HUES48 (cell line): ENCODE data around the gene LARP4B.

Source experiments
- H3K27ac ChIP-seq: one replicate; pipeline ENCODE4 v1.7.0; 2013; ENCODE audit warnings: low read depth, low read length, inconsistent platforms
- H3K27me3 ChIP-seq: 2 replicates; pipeline ENCODE4 v1.6.1; 2013; ENCODE audit warnings: mild to moderate bottlenecking, low read length; ENCODE audit not compliant: control insufficient read depth, insufficient read depth
- H3K36me3 ChIP-seq: 2 replicates; pipeline ENCODE4 v1.6.1; 2013; ENCODE audit warnings: low read length; ENCODE audit not compliant: control insufficient read depth, insufficient read depth
- H3K4me1 ChIP-seq: 2 replicates; pipeline ENCODE4 v1.6.1; 2013; ENCODE audit warnings: mild to moderate bottlenecking, low read length; ENCODE audit not compliant: control insufficient read depth, insufficient read depth
- H3K4me3 ChIP-seq: 2 replicates; pipeline ENCODE4 v1.5.1; 2013; ENCODE audit warnings: mild to moderate bottlenecking, low read depth, low read length
- H3K9ac ChIP-seq: 2 replicates; pipeline ENCODE4 v1.6.1; 2013; ENCODE audit warnings: mild to moderate bottlenecking, low read depth, low read length, moderate library complexity
- H3K9me3 ChIP-seq: 2 replicates; pipeline ENCODE4 v1.6.1; 2013; ENCODE audit warnings: low read length; ENCODE audit not compliant: control insufficient read depth, insufficient read depth

The LARP4B gene

DNA sequence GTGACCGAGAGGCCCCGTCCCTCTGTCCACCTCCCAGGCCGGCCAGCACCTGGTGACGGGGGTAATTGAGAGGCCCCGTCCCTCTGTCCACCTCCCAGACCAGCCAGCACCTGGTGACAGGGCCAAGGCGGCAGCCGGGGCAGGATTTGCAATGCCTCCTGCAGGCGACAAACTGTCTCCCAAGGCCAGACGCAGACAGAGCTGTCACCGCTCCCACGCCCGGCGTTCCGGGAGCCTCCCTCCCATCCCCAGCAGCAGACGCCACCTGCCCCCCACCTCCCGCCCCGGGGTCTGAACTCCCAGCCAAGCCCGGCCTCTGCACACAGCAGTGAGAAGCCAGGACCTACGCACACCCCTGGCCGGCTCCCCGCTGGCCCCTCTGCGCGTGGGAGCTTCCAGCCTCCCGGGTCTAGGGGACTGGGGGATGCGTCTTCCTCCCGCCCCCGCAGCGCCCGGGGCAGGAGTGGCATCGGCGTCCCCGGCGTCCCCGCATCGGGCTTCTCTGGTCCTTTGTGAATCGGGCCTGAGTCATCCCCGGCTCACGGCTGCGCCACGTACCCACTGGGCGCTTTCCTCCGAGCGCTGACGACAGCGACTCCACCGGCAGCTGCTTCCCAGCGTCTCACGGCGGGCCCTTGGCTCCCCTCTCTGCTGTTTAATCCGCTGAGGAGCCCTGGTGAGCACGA, 147.0 kb downstream of the LARP4B start:
- H3K9me3 ChIP-seq, result no peaks in the 10 kb centered on the region
- no peaks in the 10 kb centered on the region for H3K36me3 ChIP-seq
- H3K9ac ChIP-seq, result peak overlapping the region; percentile 48; the same call in 1 of the 2 replicates
- H3K4me1 ChIP-seq, result no peaks in the 10 kb centered on the region
- H3K27ac ChIP-seq, result peak overlapping the region; percentile 20
- H3K4me3 ChIP-seq, result peak overlapping the region; percentile 56
- H3K27me3 ChIP-seq, result peaks cover 16% of the 10 kb centered on the region

GRCh38 chr10:782751-783648, 148.5 kb downstream of the LARP4B start:
- no peaks in the 10 kb centered on the region for H3K9me3 ChIP-seq
- no peak overlapping the region for H3K9ac ChIP-seq
- H3K4me1 ChIP-seq, result no peaks in the 10 kb centered on the region
- no peak overlapping the region for H3K27ac ChIP-seq
- H3K27me3 ChIP-seq, result peaks cover 16% of the 10 kb centered on the region
- H3K4me3 ChIP-seq, result no peak overlapping the region
- no peaks in the 10 kb centered on the region for H3K36me3 ChIP-seq

DNA sequence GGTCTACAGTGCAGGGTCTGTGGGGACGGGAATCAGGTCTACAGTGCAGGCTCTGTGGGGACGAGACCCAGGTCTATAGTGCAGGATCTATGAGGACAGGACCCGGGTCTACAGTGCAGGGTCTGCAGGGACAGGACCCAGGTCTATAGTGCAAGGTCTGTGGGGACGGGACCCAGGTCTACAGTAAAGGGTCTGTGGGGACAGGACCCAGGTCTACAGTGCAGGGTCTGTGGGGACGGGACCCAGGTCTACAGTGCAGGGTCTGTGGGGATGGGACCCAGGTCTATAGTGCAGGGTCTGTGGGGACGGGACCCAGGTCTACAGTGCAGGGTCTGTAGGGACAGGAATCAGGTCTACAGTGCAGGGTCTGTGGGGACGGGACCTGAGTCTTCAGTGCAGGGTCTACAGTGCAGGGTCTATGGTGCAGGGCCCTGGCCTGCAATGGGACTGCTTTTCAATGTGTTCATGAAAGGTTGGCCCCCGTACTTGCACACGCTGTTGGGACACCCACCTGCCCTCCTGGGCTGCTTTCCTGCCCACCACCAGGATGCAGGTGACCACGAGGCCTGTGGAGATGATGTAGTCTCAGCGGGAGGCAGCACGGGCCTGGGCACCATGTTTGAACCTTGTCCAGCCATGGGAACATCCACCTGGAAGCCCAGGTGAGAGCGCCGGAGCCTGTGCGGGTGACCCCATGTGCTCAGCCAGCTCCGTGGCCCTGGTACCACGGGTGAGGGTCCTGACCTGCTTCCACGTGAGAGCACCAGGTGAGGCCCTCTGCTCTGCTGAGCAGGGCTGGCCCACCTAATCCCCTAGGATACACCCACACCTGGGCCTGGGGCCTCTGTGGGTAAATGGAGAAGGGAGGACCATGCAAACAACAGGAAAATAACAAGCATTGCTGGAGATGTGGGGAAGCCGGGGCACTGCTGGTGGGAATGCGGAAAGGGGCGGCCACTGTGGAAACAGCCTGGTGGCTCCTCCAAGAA, 150.7 kb downstream of the LARP4B start:
- no peak overlapping the region for H3K27ac ChIP-seq
- H3K27me3 ChIP-seq, result peaks cover 13% of the 10 kb centered on the region
- no peaks in the 10 kb centered on the region for H3K9me3 ChIP-seq
- H3K9ac ChIP-seq, result no peak overlapping the region
- H3K4me3 ChIP-seq, result no peak overlapping the region
- H3K36me3 ChIP-seq, result no peaks in the 10 kb centered on the region
- H3K4me1 ChIP-seq, result no peaks in the 10 kb centered on the region

- Histone ChIP-seq H3K9me3 (no peaks in the 10 kb centered on the region), H3K27ac (no peak overlapping the region), H3K9ac (no peak overlapping the region), H3K36me3 (no peaks in the 10 kb centered on the region), H3K4me3 (no peak overlapping the region), H3K27me3 (no peaks in the 10 kb centered on the region; the same call in 1 of the 2 replicates), H3K4me1 (no peaks in the 10 kb centered on the region)
These were observed 152.7 kb downstream of the LARP4B start for GRCh38 chr10:778626-779330.

GRCh38 chr10:777913-778479, 153.5 kb downstream of the LARP4B start:
- Histone ChIP-seq H3K27me3 (no peaks in the 10 kb centered on the region), H3K4me3 (no peak overlapping the region), H3K9me3 (no peaks in the 10 kb centered on the region), H3K9ac (no peak overlapping the region), H3K27ac (no peak overlapping the region), H3K4me1 (no peaks in the 10 kb centered on the region), H3K36me3 (no peaks in the 10 kb centered on the region)

DNA sequence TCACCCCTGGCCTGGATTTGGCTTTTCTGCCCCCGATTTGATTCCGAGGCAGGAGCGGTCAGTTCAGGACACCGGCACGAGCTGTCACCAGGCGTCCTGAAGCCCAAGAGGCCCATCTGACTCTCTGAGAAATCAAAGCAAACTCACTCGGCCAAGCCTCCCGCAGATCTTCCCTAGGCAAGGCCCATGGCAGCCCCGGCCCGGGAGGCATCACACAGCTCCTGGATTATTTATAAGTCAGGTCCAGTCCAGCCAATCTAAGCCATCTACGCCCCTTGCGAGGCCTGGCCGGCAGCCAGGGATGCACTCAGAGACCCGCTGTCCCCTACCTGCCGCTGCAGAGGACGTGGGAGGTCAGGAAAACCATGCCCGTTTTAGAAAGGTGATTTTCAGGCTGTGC, 154.7 kb downstream of the LARP4B start:
- no peaks in the 10 kb centered on the region for H3K4me1 ChIP-seq
- H3K27ac ChIP-seq, result no peak overlapping the region
- no peak overlapping the region for H3K9ac ChIP-seq
- H3K4me3 ChIP-seq, result no peak overlapping the region
- H3K36me3 ChIP-seq, result no peaks in the 10 kb centered on the region
- no peaks in the 10 kb centered on the region for H3K27me3 ChIP-seq
- H3K9me3 ChIP-seq, result no peaks in the 10 kb centered on the region

DNA sequence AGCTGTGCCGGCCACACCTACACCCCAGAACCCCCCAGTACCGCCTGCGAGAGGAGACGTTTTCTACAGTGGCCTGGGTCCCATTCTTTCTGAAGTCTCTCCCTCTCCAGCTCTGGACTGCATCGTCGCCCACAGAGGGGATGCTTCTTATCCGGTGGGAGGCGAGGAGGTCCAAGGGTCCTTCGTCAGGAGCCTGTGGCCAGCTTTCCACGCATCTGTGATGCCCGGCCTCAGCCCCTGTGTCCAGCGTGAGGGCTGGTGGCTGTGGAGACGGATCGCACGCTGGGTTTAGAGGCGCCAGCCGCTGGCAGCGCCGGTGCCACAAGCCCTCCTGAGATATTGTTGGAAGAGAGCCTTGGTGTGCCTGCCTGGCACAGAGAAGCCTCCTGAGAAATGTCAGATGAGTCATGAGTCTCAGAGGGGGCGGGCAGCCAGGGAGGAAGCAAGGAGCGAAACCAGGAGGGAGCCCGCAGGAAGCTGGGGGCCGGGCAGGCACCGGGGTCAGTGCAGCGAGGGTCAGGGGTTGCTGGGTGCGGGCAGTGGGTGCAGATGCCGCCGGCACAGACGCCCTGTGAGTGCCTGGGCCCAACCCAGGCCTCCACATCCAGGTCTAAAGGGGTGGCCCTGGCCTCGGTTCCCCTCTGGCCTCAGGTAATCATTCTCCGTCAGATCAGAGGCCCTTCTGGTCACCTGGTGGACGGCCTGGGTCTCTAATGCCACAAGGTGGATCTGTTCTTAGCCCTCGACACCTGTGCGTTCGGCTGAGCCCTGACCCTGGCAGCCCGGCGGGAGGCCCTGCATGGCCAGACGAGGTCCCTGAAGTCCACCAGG, 156.0 kb downstream of the LARP4B start:
- H3K9ac ChIP-seq, result no peak overlapping the region
- no peaks in the 10 kb centered on the region for H3K9me3 ChIP-seq
- H3K4me1 ChIP-seq, result no peaks in the 10 kb centered on the region
- no peaks in the 10 kb centered on the region for H3K27me3 ChIP-seq
- no peak overlapping the region for H3K27ac ChIP-seq
- H3K36me3 ChIP-seq, result no peaks in the 10 kb centered on the region
- H3K4me3 ChIP-seq, result no peak overlapping the region

GRCh38 chr10:774661-775244, 156.8 kb downstream of the LARP4B start:
- Histone ChIP-seq H3K4me1 (no peaks in the 10 kb centered on the region), H3K4me3 (no peak overlapping the region), H3K9ac (no peak overlapping the region), H3K27me3 (no peaks in the 10 kb centered on the region), H3K9me3 (no peaks in the 10 kb centered on the region), H3K36me3 (no peaks in the 10 kb centered on the region), H3K27ac (no peak overlapping the region)

- H3K4me1 ChIP-seq, result no peaks in the 10 kb centered on the region
- no peaks in the 10 kb centered on the region for H3K27me3 ChIP-seq
These were observed 157.3 kb downstream of the LARP4B start for GRCh38 chr10:774223-774622.

More at GRCh38 chr10:774223-774622, 157.3 kb downstream of the LARP4B start:
- H3K27ac ChIP-seq, result no peak overlapping the region
- H3K9ac ChIP-seq, result no peak overlapping the region
- no peaks in the 10 kb centered on the region for H3K36me3 ChIP-seq
- no peaks in the 10 kb centered on the region for H3K9me3 ChIP-seq
- no peak overlapping the region for H3K4me3 ChIP-seq
